Activated CD4-positive, alpha-beta T cell treated with anti-CD3 and anti-CD28 coated beads, Interleukin-2, amount 10 ng/mL, durations not matched to agents 7 days and 5 days (primary cell): Measurements from ENCODE around the gene TGFB1. TPM values are rescaled to one million over a fixed set of nuclear protein-coding genes. Genes with fewer than 3 reads are reported as not detected.

Experiments
- CTCF ChIA-PET: fragments of 350-600 bp; sonication (Branson Sonifier 250); formaldehyde crosslinking; loops from one replicate; lab custom pipeline; 2021; ENCODE audit warnings: antibody characterized with exemption; lab: Charles Lee
- POLR2A ChIA-PET: fragments of 350-600 bp; sonication (Branson Sonifier 250); formaldehyde crosslinking; loops from one replicate; lab custom pipeline; 2021; ENCODE audit warnings: antibody characterized with exemption; lab: Charles Lee
- DNase-seq: peaks from one replicate; pipeline ENCODE4 v3.0.0-alpha.2; 2020
- H3K27ac Mint-ChIP-seq: one replicate; pipeline ENCODE4 v1.8.0; 2021; ENCODE audit warnings: mild to moderate bottlenecking, moderate library complexity, mixed read lengths
- H3K27me3 Mint-ChIP-seq: one replicate; pipeline ENCODE4 v1.8.0; 2021; ENCODE audit warnings: mixed read lengths
- H3K36me3 Mint-ChIP-seq: one replicate; pipeline ENCODE4 v1.8.0; 2021; ENCODE audit warnings: low read depth, mixed read lengths
- H3K4me1 Mint-ChIP-seq: one replicate; pipeline ENCODE4 v1.8.0; 2021; ENCODE audit warnings: mixed read lengths
- H3K4me3 Mint-ChIP-seq: one replicate; pipeline ENCODE4 v1.8.0; 2021; ENCODE audit warnings: mild to moderate bottlenecking, moderate library complexity, mixed read lengths
- H3K9me3 Mint-ChIP-seq: one replicate; pipeline ENCODE4 v1.8.0; 2021; ENCODE audit warnings: mixed read lengths
- total RNA-seq, 2 experiments: library from RNA; stranded (reverse); gene quantifications; one replicate each; pipeline ENCODE4 v1.2.3, GENCODE V29; 2021

Gene TGFB1
- total RNA-seq, 2 experiments from 2014 or later = 194 TPM

DNA sequence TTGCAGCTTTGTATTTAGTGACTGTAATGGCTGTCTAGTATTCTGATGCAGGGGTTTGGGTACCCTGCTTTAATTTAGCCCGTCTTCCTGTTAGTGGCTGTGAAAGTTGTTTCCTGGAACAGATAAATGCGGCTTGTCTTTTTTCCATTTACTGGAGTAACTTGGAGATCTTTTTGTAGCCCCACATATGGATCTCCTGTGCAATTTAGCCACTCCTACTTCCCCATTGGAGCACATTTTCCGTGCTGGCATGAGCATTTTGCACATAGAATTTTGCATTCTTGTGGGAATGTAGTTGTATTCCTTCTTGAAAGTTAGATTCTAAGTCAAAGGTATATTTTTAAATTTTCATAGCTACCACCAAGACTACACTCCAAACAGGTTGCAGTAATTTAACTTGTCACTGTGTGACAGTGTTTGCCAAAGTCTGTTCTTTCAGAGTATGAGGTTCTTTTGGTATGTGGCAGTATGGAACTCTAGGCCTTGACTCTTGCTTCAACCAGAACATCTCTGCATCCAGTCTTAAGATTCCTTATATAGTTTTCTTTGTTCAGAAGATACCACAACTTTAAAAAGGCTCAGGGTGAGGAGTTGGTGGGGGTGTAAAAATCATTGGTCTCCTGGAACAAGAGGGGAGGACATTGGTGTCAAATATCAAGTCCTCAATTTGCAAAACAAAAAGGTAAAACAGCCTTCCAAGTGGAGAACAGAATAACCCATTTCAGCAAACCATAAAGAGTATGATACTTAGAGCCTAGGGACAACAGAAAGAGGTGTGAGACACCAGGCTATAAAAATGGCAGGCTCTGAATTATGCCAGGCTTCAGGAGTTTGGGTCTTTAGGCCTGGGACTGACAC, 64.8 kb downstream of the TGFB1 start:
- DNase-seq = no peak
- peak overlapping the region; percentile 36 for H3K27ac Mint-ChIP-seq
- H3K9me3 Mint-ChIP-seq = no peaks in the 10 kb centered on the region
- no peaks in the 10 kb centered on the region for H3K27me3 Mint-ChIP-seq
- ChIA-PET CTCF (interaction anchor here (0.9 kb wide), 1 partner anchor 23 kb away, joined by 3 read pairs; no protein-coding TSS in a partner anchor), POLR2A (no interaction called here)
- peaks cover 2% of the 10 kb centered on the region for H3K4me1 Mint-ChIP-seq
- no peak overlapping the region for H3K4me3 Mint-ChIP-seq
- H3K36me3 Mint-ChIP-seq = peaks cover 62% of the 10 kb centered on the region

Other genes with a start within 250 kb of the TGFB1 start
- gene CYP2F1, start 239.5 kb downstream of the TGFB1 start, total RNA-seq = not detected
- under 1 TPM; 0.17 to 0.27 TPM for gene CYP2S1, start 160.7 kb downstream of the TGFB1 start, total RNA-seq
- gene AXL, start 134.7 kb downstream of the TGFB1 start, total RNA-seq = under 1 TPM; 0.06 to 0.20 TPM
- gene HNRNPUL1, start 89.5 kb downstream of the TGFB1 start, total RNA-seq = 100 to 1,000 TPM; 333 to 348 TPM
- 10 to 100 TPM; 50.4 to 51.7 TPM for gene CCDC97, start 43.8 kb downstream of the TGFB1 start, total RNA-seq
- 10 to 100 TPM; 11.6 to 11.7 TPM for gene B9D2, start 10.2 kb upstream of the TGFB1 start, total RNA-seq
- gene TMEM91, start 22.6 kb upstream of the TGFB1 start, total RNA-seq = 1 to 10 TPM; 5.4 to 5.6 TPM
- 10 to 100 TPM; 21.1 to 26.9 TPM for gene EXOSC5, start 43.4 kb upstream of the TGFB1 start, total RNA-seq
- 10 to 100 TPM; 12.7 TPM for gene BCKDHA, start 43.9 kb upstream of the TGFB1 start, total RNA-seq
- gene B3GNT8, start 73.5 kb upstream of the TGFB1 start, total RNA-seq = 1 to 10 TPM; 2.1 to 2.2 TPM
- gene DMAC2, start 86.0 kb upstream of the TGFB1 start, total RNA-seq = 10 to 100 TPM; 48.9 to 54.1 TPM
- not detected for gene ERICH4, start 89.2 kb upstream of the TGFB1 start, total RNA-seq
- 10 to 100 TPM; 72.0 to 78.3 TPM for gene CEACAM21, start 222.2 kb upstream of the TGFB1 start, total RNA-seq